Amygdala (tissue), 56 donors: ENCODE data around the gene RBM46.

Experiments
- DNase-seq, 56 donors: peaks; one replicate each; lab custom pipeline; 2025; lab: John Stamatoyannopoulos, UW

RBM46 gene, protein sequence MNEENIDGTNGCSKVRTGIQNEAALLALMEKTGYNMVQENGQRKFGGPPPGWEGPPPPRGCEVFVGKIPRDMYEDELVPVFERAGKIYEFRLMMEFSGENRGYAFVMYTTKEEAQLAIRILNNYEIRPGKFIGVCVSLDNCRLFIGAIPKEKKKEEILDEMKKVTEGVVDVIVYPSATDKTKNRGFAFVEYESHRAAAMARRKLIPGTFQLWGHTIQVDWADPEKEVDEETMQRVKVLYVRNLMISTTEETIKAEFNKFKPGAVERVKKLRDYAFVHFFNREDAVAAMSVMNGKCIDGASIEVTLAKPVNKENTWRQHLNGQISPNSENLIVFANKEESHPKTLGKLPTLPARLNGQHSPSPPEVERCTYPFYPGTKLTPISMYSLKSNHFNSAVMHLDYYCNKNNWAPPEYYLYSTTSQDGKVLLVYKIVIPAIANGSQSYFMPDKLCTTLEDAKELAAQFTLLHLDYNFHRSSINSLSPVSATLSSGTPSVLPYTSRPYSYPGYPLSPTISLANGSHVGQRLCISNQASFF

DNA sequence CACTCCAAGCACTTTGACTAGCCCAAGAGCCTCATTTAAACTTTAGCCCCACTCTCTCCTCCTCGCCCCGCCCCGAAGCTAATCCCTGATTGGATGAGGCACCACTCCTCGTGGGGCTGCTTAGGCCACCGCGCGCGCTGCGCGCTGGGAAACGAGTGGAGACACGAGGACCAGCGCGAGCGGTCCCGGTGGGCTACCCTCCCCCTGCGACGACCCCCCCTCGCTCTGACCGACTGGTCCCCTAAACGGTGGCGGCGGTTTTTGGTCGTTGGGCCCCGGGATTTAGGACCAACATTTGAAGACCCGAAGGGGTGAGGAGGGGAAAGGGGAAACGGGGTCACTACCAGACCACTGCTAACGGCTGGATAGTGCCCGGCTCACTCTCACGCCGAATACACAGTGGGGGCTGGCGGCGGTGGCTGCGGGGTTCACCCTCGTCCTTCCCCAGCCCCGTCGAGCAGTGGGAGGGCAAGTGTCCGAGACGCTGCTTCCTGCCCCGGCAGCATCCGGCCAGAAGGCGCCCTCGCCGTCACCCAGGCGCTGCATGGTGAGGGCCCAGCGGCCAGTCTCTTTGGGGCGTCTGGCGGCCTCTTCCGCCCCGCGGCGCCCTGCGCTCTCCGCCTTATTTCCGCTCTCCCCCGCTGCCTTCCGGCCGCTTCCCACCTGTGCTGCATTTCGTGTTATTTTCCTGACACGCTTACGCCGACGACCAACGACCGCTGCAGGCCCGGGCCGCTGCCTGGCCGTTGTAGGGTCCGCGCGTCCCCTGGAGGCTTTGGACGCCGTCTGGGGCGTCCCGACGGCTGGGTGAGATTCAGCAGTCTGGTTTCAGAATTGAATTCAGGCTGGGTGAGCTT, at the start of gene RBM46:
RBM46 (plus strand) TSS at position 147 of the 857 bp plus-strand sequence. CDS start 15,481 bp downstream, outside the sequence.
- no peak for DNase-seq

DNA sequence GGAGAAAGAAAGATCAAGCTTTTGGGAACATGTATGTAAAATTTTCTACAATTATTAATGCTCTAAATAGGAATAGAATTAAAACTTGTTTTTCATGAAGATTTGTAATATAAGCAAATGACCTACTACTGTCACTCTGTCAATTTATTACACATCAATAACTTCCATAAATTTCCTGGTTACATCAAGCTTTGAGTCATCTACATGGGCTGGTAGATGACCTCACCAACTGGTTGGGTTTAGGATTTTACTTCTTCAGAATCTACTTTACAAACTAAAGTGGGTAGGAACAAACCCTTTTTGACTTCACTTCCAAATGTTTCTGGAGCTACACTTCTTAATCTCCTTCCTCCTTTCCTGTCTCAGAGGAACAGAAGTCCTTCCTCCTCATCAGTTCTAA, 49.3 kb upstream of the RBM46 start:
- no peak for DNase-seq

DNA sequence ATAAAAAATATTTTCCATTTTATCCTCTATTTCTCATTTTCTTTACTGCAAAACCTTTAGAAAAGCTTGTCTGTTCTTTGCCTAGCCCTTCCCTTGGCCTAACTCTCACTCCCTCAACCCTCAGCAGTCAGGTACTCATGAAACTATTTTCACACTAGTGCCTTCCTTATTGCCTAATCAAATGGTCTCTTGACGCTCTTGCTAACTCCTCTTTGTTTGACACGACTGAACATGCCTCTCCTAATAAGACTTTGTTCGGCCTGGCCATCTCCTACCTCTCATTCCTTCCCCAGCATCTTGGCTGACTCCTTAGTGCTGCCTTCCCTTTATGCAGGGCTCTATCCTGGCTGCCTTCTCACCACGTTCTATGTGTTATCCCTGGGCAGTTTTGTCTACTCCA, 48.4 kb upstream of the RBM46 start:
- no peak for DNase-seq

DNA sequence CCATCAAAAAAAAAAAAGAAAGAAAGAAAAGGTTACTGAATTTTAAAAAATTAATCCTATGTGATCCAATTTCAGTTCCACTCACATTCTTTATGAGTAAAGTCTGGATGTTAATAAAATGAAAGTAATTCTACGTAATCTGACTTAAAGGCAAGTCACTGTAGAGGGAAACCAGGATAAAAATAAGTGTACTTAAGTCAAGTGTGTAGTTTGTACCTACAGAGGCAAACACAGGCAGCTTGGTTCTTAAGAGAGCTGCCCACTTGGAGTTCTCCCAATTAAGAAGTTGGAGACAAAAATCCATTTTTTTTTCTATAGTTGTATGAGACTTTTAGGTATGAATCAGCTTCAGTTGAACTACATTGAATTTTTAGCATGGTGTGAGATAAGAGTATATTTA, 44.3 kb upstream of the RBM46 start:
- DNase-seq = no peak

DNA sequence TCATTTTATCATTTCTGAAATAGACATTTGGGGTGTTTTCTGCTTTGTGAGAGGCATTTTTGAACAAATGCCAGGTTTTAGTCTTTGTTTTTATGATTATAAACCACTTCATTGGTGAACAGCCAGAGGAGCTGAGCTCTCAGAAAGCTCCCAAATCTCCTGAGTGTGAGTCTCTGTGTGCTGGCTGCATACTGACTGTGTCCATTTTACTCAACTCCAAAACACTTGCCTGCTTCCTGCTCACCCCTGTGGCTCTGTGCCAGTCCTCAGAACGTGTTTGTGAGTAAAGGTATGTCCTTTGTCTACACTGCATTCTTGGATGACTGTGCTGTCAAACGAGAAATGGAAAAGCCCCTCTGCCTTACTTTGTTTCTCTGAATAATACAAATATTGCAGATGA, 42.6 kb upstream of the RBM46 start:
- DNase-seq = peak in 1 of 56 donors; percentile 57

DNA sequence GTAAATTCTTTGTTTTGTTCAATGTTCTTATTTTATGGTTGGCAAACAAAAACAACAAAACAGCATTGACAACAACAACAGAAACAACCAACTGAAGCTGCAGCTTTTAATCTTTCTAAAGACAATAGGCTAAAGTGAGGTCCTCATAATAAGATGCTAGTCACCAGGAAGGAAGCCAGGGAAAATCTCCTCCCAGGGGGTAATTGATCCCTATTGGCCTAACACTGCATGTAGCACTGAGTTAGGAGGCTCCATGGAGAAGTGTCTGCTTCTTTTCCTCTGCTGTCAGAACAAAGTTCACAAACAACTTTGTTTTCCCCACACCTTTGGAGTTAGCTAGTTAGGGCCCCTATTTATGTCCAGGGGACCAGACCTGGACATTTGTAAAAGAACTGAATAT, 42.0 kb upstream of the RBM46 start:
- no peak for DNase-seq

DNA sequence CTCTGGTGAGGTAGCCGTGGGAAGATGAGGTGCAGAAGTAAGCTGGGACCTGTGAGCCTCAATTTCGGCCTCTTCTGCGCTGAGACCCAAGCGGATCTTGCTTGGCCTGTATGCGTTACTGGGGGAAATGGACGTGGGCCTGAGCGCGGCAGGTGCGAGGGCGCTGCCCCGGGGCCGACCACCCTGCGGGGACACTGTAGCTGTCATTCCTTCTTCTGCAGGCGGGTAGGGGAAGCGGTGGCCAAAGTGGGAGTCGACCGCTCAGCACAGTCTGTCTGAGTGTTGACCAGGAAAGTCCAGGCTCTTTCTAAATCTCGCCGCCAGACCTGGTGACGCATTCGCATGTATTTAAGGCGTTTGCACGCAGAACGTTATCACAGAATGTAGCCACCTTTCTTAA, 40.6 kb upstream of the RBM46 start:
- no peak for DNase-seq

DNA sequence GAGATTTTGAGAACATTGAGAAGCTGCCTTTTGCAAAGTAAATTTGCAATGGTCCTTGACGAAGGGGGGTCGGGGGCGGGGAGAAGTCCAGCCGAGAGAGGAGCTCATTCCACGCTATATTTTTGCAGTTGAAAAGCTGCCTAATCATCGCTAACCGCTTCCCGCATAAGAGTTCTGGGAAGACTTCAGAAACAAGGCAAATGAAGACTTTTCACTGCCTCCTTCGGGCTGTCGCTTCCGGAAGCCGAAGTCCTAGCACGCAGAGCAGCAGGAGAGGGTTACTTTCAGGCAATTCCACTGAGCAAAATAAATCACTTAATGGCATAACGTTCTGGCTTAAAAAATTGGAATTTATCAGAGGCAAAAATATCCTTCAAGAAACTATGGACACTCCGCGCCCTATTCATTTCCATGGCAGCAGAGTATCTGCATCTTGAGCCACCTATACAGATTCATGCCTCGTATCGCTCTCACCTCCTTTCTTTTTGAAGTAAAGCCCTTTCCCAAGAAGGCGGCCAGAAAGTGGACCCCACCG, 39.9 kb upstream of the RBM46 start:
- DNase-seq = no peak

DNA sequence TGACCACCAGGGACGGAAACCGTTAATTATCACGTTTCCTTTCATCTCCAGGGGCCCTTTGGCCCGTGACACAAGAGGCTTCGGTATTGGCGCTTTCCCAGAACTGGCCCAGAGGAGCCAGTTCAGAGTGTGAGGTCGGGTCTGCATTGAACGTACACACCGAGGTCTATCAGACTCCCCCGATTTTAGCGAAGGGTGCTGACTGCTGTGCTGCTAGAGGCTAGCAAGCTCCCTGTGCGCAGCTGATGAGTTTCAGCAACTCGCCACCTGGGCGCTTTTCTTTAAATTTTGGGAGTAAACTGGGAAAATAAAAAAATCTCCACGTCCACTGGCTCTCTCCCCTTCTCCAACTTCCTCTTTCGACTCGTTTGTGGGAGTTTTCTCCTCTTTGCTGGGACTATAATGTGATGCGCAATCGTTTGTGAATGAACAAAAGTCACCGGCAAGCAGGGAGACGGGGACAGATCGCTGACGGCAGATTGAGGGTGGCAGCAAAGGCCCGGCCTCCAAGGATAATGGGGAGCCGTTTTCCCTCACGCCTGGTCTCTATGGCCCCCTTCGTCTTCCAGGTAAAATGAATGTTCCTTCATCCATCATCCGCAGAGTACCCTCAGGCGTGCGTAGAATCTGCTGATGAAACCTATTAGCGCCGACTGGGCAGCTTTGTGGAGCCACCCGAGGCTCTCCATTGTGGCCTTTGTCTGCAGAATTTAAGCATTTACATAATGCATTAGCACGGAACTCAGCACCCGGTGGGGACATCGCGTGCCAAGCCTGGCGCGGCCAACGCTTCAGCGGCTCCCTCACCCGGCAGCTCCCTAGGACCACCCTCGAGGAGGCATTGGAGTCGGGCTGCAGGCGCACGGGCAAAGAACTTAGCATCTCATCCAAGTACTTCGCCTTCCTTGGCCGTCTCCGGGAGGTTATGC, 38.9 kb upstream of the RBM46 start:
- peak in 25 of 56 donors; percentile 1 to 46 (median 21) for DNase-seq

DNA sequence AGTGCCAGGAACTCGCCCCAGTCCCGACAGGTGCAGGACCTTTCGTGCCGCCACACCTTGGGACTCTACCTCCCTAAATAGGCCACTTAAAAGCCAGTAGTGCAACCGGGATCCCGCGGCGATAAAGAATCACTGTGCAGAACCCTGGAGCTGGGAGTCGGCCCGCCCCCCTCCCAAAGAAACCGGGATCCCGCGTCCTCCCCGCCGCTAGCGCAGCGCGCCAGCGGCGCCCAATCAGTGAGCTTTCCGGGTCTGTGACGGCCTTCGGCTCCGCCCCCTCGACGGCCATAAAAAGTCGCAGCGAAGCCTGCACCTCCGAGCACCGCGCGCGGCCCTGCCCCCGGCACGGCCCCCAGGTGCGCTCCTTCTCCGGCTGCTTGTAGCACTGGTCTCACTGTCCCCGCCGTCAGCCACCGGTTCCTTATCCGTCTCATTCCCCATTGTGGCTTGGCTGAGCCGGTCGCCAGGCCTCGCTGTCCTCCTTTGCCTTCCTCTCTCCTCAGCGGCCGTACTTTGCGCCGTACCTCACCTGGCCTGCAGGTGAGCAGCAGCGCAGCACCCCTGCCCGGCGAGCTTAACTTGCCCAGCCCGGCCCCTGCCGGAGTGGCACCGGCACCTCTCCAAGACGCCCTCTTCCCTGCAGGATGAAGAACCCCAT, 37.3 kb upstream of the RBM46 start, which contains the start of gene LRAT:
LRAT (plus strand) TSS at position 318 of the 658 bp plus-strand sequence; CDS start at position 645, 327 bp downstream.
- peak in 31 of 56 donors; percentile 3 to 69 (median 24) for DNase-seq

DNA sequence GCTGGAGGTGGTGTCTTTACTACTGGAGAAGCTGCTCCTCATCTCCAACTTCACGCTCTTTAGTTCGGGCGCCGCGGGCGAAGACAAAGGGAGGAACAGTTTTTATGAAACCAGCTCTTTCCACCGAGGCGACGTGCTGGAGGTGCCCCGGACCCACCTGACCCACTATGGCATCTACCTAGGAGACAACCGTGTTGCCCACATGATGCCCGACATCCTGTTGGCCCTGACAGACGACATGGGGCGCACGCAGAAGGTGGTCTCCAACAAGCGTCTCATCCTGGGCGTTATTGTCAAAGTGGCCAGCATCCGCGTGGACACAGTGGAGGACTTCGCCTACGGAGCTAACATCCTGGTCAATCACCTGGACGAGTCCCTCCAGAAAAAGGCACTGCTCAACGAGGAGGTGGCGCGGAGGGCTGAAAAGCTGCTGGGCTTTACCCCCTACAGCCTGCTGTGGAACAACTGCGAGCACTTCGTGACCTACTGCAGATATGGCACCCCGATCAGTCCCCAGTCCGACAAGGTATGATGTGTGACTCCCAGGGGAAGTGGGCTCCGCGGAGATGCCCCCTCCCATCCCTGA, 36.6 kb upstream of the RBM46 start:
- no peak for DNase-seq

DNA sequence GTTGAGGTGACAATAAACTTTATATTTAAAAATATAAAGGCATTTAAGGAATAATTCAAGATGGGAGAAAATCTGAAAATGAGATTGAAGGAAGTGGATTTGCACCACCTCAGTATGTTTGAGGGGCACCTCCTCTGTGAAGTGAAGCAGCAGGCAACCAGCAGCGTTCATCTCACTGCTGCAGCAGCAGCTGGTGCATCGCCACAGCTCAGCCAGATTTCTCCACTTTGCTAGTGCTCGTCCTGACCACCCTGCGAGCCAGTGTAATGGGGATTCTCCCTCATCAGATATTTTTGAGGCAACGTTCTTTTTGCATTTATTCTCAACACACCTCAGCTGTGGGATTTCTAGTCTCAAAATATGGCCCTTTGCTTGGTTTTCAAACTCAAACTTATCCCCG, 23.4 kb upstream of the RBM46 start:
- DNase-seq = no peak

DNA sequence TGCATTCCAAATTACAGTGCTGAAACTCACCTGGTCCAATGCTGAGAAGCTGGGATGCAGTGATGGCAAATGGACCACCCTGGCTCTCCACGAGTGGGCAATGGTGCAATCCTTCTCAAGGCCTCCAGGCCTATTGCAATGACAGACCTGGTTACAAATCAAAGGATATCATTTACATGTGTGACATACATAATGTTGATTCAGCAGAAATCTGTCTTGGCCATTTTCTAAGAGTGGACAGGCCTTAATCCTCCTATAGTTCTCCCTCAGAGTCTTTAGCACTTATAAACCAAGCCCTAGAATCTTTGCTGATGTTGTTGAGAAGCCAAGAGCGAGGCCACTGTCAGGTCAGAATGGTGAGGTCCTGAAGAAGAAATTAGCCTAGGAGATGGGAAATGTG, 20.2 kb upstream of the RBM46 start:
- no peak for DNase-seq

DNA sequence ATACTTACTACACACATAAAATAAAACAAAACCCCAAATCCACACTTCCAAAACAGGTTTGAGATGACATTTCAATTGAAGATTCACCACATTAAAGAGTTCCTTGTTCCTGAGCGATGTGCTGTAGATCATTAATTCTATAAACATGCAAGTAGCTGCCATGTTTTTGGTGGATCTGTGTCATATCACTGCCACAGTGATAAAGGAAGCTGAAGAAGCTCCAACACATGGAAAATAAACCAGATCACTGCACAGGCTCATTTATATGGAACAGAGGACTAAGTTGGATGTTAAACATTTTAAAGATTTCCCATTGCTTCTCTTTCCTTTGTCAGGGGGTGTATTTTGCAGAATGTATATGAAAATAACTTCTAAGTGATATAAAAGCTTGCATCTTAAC, 2.8 kb upstream of the RBM46 start:
- no peak for DNase-seq

DNA sequence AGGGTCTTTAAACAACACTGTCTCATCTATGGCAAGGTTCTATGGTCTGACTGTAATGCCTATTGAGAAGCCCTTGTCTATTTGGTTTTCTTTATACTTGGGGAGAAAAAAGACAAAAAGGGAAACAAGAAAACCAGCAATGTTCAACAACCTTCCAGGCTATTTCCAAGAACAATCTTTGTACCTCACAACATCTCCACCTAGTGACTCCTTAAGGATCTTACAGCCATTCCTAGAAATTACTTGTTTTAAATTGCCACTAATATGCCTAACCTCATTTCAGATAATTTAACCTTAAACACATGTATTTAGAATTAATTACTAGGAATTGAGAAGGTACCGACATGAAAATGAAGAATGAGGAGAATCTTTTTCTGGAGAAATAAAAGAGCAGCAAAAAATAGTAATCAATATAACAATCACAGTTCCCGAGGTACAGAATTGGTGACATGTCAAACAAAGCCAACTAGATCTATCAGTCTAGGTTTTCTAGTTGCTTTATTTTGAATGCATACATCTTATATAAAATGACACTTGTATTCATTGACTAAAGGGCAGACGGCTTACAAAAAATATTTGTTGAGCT, 1.6 kb upstream of the RBM46 start:
- DNase-seq = peak in 1 of 56 donors; percentile 5

DNA sequence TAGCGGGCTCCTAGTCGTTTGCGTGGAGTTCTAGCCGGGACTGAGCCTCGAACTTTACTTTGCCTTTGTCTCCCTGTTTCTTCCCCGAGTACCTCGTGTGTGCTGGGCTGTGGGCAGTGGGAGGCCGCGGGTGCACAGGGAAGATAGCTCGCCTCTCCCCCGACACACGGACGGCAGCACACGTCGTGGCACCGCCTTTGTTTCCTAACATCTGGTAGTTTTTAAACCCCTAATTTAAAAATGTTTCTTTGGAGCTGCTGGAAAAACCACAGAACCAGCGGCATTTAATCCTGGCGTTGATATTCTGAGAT, 866 bp downstream of the RBM46 start:
- no peak for DNase-seq

DNA sequence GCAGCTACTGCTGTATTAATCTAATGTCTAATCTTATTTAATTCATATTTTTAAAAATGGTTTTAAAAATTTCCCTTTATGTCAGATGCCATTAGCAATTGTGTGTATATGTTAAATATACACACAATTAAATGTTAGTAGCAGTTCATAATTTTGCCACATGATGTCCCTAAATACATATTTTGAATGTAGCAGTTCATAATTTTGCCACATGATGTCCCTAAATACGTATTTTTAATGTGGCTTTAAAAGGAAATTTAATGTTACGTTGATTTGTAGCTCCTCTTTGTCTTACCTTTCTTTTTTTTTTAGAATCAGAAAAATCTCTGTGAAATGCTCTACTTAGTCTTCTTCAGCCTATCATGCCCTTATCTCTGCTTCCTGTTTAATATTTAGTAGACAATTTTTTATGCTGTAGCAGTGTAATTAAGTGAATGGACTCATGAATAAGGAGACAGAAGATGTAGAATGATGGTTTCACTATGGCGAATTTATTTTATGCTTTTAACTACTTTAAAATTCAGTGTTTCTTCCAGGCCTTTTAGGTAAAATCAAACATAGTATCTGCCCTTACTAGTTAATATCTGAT, 26.1 kb downstream of the RBM46 start:
- no peak for DNase-seq

DNA sequence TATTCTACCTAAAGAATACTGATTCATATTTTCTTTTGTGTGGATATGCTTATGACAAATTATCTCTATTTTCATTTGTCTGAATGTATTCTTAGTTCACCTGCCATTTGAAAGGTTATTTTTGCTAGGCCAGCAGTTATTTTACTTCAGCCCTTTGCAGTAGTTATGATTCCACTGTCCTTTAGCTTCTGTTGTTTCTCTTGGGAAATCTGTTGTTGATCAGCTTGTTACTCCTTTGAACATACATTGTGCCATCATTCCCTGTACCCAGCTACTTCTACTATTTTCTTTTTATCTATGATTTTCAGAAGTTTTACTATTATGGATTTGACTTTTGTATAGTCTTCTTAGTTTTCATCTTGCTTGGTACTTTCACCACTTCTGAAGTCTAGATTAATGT, 37.2 kb downstream of the RBM46 start:
- no peak for DNase-seq
